Stomach (tissue), 9 donors: ENCODE data around the gene CD320. TPM values are rescaled to one million over a fixed set of nuclear protein-coding genes. Genes with fewer than 3 reads are reported as not detected.

ENCODE experiments used
- DNase-seq, 2 donors: peaks; one replicate each; pipeline versions ENCODE4 v3.0.0 to v3.0.0-alpha.2; 2013 to 2019
- H3K27ac ChIP-seq, 5 donors: fragments of 200-600 bp in 4 of 5; sonication (generic) in 4 of 5; one replicate each; pipeline ENCODE4 v1.5.1; 2013 to 2019; ENCODE audit warnings: mild to moderate bottlenecking in 1 of 5, moderate library complexity in 1 of 5
- H3K27me3 ChIP-seq, 3 donors: fragments of 200-600 bp; sonication (generic); one replicate each; pipeline ENCODE4 v1.5.1; 2017 to 2019; ENCODE audit warnings: mixed run types in 1 of 3
- H3K36me3 ChIP-seq, 4 donors: fragments of 200-600 bp; sonication (generic); 1 replicate in 3 of 4; 2 replicates in 1 of 4; pipeline ENCODE4 v1.5.1; 2016 to 2019
- H3K4me1 ChIP-seq, 4 donors: fragments of 200-600 bp; sonication (generic); one replicate each; pipeline ENCODE4 v1.5.1; 2016 to 2019
- H3K4me3 ChIP-seq, 4 donors: fragments of 200-600 bp; sonication (generic) in 3 of 4; one replicate each; pipeline ENCODE4 v1.5.1; 2016 to 2019; ENCODE audit warnings: mild to moderate bottlenecking in 1 of 4
- H3K9me3 ChIP-seq, 4 donors: fragments of 200-600 bp; sonication (generic); one replicate each; pipeline ENCODE4 v1.5.1; 2016 to 2019
- EP300 ChIP-seq: sonication (generic); formaldehyde crosslinking; IDR thresholded peaks from one replicate; pipeline ENCODE4 v1.6.1; 2017; ENCODE audit warnings: antibody characterized with exemption
- POLR2A ChIP-seq, 4 donors: fragments of 450-650 bp; IDR thresholded peaks; one replicate each; pipeline ENCODE4 v1.6.1; 2016; ENCODE audit warnings: antibody characterized with exemption in 4 of 4, control low read depth in 2 of 4, mild to moderate bottlenecking in 1 of 4, moderate library complexity in 1 of 4
- POLR2AphosphoS5 ChIP-seq, 3 donors: sonication (generic); formaldehyde crosslinking; IDR thresholded peaks; one replicate each; pipeline ENCODE4 v1.6.1; 2016; ENCODE audit warnings: antibody characterized with exemption in 3 of 3
- WGBS, 5 donors: extraction: QIAGEN DNeasy Blood & Tissue Kit in 3 of 5; methylation state at CpG; one replicate each; pipeline versions ENCODE4 v1.1.5 to v1.1.7; 2013 to 2018; 5-methylcytosine and 5-hydroxymethylcytosine counted together
- intact Hi-C: fragments of 100-400 bp; cut with DNase I; formaldehyde crosslinking; loops from one replicate; pipeline ENCODE4 v1.15.1; 2023; ENCODE audit warnings: low total_unique reads
- polyA plus RNA-seq, 3 donors: library from polyadenylated mRNA; stranded (reverse); fragments of 200-250 nt; gene quantifications; one replicate each; pipeline ENCODE4 v1.2.3, GENCODE V29; 2013
- total RNA-seq, 5 donors: library from RNA; depleted of rRNA; stranded (reverse); fragments of >200 nt; gene quantifications; one replicate each; pipeline versions ENCODE4 v1.1.0 to v1.2.3, GENCODE V29; 2014 to 2016
- TF ChIP-seq, protein P1 (sequence below), 7 experiments: fragments of 450-650 bp in 4 of 7; fragments of 200-600 bp in 3 of 7; sonication (generic) in 3 of 7; IDR thresholded peaks; one replicate each; pipeline ENCODE4 v1.5.1; 2016 to 2019; ENCODE audit warnings: antibody characterized with exemption in 7 of 7, control low read depth in 2 of 7, mild to moderate bottlenecking in 1 of 7
- donor health status: healthy with polysubstance abuse.
- donor health status: Bipolar disorder and iron deficiency.
- donor health status: healthy.

Gene CD320
- total and polyA plus RNA-seq, 8 donors: 13.0 to 108 (median 22.6) TPM

DNA sequence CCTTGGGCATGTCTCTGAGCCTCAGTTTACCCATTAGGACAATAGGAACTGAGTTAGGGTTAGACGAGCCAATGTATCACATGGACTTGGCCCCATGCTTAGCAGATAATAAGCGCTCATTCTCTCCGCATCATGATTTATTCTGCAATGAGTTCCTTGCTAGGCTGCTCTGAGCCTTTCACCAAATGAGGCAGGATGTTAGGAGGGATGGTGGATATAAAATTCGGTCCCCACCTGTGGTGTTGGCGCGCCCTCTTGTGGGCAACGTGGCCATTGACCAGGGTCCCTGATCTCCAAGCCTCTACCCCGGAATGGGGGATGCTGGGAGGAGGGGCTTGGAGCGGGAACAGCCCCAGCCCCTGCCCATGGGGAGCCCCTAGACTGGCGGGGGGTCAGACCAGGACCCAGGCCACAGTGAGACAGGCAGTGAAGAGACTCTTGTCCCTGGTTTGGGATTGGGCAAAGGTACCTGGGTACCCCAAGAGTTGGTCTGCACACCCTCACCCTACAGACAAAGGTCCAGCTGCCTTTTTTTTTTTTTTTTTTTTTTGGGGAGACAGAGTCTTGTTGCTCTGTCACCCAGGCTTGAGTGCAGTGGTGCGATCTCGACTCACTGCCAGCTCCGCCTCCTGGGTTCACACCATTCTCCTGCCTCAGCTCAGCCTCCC is 55.1 kb downstream of the CD320 start:
- Histone ChIP-seq H3K27me3 (no peaks in the 10 kb centered on the region), H3K9me3 (no peaks in the 10 kb centered on the region), H3K4me1 (peaks cover 7 to 24% (median 19%) of the 10 kb centered on the region in 4 donors), H3K27ac (no peak overlapping the region), H3K36me3 (peaks cover 16 to 38% (median 38%) of the 10 kb centered on the region in 4 donors), H3K4me3 (no peak overlapping the region)
- TF ChIP-seq EP300 (no peak), POLR2AphosphoS5 (IDR thresholded peaks at IDR 0.05) (peak in 1 of 3 donors; percentile 68), POLR2A (IDR thresholded peaks at IDR 0.05) (no peak)
- TF ChIP-seq, protein P1, sequence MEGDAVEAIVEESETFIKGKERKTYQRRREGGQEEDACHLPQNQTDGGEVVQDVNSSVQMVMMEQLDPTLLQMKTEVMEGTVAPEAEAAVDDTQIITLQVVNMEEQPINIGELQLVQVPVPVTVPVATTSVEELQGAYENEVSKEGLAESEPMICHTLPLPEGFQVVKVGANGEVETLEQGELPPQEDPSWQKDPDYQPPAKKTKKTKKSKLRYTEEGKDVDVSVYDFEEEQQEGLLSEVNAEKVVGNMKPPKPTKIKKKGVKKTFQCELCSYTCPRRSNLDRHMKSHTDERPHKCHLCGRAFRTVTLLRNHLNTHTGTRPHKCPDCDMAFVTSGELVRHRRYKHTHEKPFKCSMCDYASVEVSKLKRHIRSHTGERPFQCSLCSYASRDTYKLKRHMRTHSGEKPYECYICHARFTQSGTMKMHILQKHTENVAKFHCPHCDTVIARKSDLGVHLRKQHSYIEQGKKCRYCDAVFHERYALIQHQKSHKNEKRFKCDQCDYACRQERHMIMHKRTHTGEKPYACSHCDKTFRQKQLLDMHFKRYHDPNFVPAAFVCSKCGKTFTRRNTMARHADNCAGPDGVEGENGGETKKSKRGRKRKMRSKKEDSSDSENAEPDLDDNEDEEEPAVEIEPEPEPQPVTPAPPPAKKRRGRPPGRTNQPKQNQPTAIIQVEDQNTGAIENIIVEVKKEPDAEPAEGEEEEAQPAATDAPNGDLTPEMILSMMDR (IDR thresholded peaks at IDR 0.05): peak in 5 of 7 experiments; percentile 88 to 97 (median 95)
- peak; percentile 87 to 94 for DNase-seq
- intact Hi-C loops: loop anchor here (5.0 to 10.0 kb wide), 2 partner anchors 96 to 288 kb away; no protein-coding TSS in a partner anchor
- 20 to 38% (median 24%) methylated on average over 6 to 13 of the region's 13 CpGs for WGBS, 5 donors

Other genes starting within 250 kb of the CD320 start
- under 1 TPM in 1 of 5 donors, not detected in 4; 0.55 TPM for gene FBN3, start 158.8 kb downstream of the CD320 start, total RNA-seq
- gene FBN3, start 158.8 kb downstream of the CD320 start, polyA plus RNA-seq: under 1 TPM in 1 of 3 donors, not detected in 2; 0.08 TPM
- gene CERS4, start 99.0 kb downstream of the CD320 start, total RNA-seq: 100 to 1,000 TPM in 1 of 5 donors, 10 to 100 TPM in 3, 1 to 10 TPM in 1; 1.7 to 124 (median 39.0) TPM
- 10 to 100 TPM; 23.1 to 44.9 (median 30.4) TPM for gene CERS4, start 99.0 kb downstream of the CD320 start, polyA plus RNA-seq
- gene NDUFA7, start 13.0 kb upstream of the CD320 start, total RNA-seq: 10 to 100 TPM in 2 of 5 donors, 1 to 10 TPM in 3; 3.6 to 13.8 (median 9.6) TPM
- gene NDUFA7, start 13.0 kb upstream of the CD320 start, polyA plus RNA-seq: 100 to 1,000 TPM; 127 to 171 (median 150) TPM
- 1,000 to 10,000 TPM in 2 of 5 donors, 100 to 1,000 TPM in 3; 335 to 2,088 (median 520) TPM for gene RPS28, start 13.1 kb upstream of the CD320 start, total RNA-seq
- 1,000 to 10,000 TPM in 1 of 3 donors, 100 to 1,000 TPM in 2; 778 to 1,474 (median 861) TPM for gene RPS28, start 13.1 kb upstream of the CD320 start, polyA plus RNA-seq
- gene KANK3, start 34.9 kb upstream of the CD320 start, total RNA-seq: 10 to 100 TPM in 2 of 5 donors, 1 to 10 TPM in 2, not detected in 1; 4.4 to 72.4 (median 8.8) TPM
- 10 to 100 TPM in 1 of 3 donors, 1 to 10 TPM in 2; 4.8 to 10.7 (median 7.1) TPM for gene KANK3, start 34.9 kb upstream of the CD320 start, polyA plus RNA-seq
- gene ANGPTL4, start 55.8 kb upstream of the CD320 start, total RNA-seq: 100 to 1,000 TPM in 1 of 5 donors, 10 to 100 TPM in 2, 1 to 10 TPM in 2; 4.8 to 276 (median 19.8) TPM
- 10 to 100 TPM in 2 of 3 donors, 1 to 10 TPM in 1; 4.1 to 62.9 (median 22.9) TPM for gene ANGPTL4, start 55.8 kb upstream of the CD320 start, polyA plus RNA-seq
- 100 to 1,000 TPM in 2 of 5 donors, 10 to 100 TPM in 3; 47.7 to 108 (median 79.9) TPM for gene RAB11B, start 82.0 kb upstream of the CD320 start, total RNA-seq
- 100 to 1,000 TPM in 1 of 3 donors, 10 to 100 TPM in 2; 57.5 to 116 (median 78.8) TPM for gene RAB11B, start 82.0 kb upstream of the CD320 start, polyA plus RNA-seq
- 10 to 100 TPM; 24.3 to 98.2 (median 33.4) TPM for gene MARCHF2, start 104.9 kb upstream of the CD320 start, total RNA-seq
- 10 to 100 TPM; 23.5 to 43.4 (median 38.2) TPM for gene MARCHF2, start 104.9 kb upstream of the CD320 start, polyA plus RNA-seq
- gene HNRNPM, start 136.6 kb upstream of the CD320 start, total RNA-seq: 100 to 1,000 TPM in 3 of 5 donors, 10 to 100 TPM in 2; 54.3 to 664 (median 107) TPM
- 100 to 1,000 TPM in 1 of 3 donors, 10 to 100 TPM in 2; 87.3 to 110 (median 90.0) TPM for gene HNRNPM, start 136.6 kb upstream of the CD320 start, polyA plus RNA-seq
- 1 to 10 TPM in 1 of 5 donors, under 1 TPM in 1, not detected in 3; 0.37 to 1.2 TPM for gene PRAM1, start 194.3 kb upstream of the CD320 start, total RNA-seq
- 1 to 10 TPM in 1 of 3 donors, under 1 TPM in 1, not detected in 1; 0.81 to 1.4 TPM for gene PRAM1, start 194.3 kb upstream of the CD320 start, polyA plus RNA-seq
- 10 to 100 TPM in 3 of 5 donors, 1 to 10 TPM in 2; 1.8 to 28.4 (median 16.5) TPM for gene ZNF414, start 205.8 kb upstream of the CD320 start, total RNA-seq
- gene ZNF414, start 205.8 kb upstream of the CD320 start, polyA plus RNA-seq: 10 to 100 TPM; 19.9 to 32.7 (median 26.9) TPM